CD4-positive, alpha-beta T cell treated with Interleukin-17A for 1 hour (primary cell): ENCODE measurements around the gene ADAT1.
A peak's percentile ranks its signal among the peaks of the same experiment; 100 is the strongest.

Experiments
- DNase-seq: peaks from one replicate; pipeline ENCODE4 v3.0.0-alpha.2; 2020

Gene ADAT1

DNA sequence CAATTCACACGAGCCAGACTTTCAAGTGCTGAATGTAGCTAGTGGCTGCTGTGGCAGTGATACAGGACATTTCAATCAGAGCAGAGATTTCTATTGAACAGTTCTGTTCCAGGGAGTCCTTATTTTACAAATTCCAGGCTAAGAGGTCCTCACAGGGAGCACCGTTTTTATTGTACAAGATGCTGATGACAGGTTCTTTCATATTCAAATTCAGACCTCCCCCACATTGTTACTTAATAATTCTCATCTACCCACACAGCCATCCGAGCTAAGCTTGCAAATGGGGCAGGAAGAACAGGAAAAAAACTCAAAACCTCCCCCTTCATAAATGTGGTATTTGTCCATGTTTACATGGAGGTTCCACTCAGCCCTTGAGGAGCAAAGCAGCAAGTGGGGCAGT is 47.1 kb downstream of the ADAT1 start:
- no peak for DNase-seq

DNA sequence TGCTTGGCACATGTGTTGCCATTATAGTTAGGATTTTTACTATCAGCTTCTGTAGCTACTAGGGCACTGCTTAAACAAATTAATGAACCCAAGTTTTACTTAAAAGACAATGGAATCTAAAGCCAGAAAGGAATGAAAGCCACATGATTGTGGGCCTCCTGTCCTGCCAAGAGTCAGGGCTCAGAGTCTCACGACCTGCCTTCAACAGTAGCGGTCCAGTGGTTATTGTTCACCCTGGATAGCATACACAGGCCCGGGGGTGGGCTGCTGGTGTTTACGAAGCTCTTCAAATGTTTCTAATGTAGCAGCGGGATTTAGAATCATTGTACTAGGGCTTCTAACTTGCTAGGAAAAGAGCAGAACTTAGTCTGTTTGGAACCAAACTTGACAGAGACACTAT is 49.1 kb downstream of the ADAT1 start:
- no peak for DNase-seq

DNA sequence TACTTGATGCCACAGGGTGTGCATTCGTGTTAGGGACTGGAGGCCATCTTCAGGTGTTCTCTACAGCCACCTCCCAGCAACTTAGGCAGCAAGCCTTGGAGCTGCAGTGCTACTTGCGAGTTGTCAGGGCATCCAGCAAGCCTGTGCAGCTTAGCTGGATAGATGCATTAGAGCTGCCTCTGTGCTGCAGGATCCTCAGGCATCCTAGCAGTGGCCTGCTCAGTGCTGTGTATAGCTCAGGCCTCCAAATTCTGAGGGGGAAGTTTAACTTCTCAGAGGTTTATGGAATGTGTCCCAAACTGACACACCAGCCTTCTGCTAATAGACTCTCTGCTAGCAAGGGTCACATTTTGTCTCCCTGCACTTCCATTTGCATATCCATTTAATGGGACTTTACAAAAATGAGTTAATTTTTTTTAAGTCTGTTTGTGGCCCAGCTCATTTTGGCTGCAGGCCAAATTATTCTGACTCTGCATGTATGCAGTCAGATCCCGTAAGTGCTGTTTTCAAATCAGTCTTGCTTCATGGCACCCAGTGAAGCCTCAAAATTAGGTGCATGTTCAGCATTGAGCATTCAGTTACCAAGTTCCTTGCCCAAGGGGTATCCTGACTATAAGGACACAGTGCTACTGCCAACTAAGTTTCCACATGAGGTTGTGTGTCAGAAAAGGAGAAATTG is 50.1 kb downstream of the ADAT1 start:
- no peak for DNase-seq

DNA sequence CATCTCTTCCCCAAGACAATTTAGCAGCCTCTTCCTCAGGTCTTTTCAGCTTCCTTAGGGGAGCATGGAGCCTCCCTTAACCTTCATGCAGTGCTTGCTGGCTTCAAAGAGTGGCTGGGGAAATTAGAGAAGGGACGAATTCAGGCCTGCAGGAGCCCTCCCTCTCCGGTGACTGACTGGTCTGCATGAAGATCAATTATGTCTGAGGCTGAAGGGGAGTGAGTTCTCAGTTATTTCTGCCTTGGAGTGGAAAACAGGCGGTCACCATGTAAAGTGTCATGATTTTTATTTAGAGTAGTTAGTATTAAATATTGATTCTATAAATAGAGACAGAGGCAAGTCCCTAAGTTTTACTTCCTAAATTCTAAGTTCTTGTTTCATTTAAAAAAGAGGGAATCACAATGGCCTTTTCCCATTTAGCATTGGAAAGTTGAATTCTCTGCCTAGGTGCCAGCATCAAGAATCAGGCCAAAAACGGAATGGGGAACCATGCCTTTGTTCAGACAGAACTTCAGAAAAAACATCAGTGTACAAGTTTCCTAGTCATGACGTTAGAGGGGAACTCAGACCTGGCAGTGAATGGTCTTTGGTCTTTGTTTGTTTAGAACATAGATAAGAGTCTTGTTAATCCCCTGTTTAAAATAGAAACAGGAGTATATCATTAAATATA is 52.5 kb downstream of the ADAT1 start:
- DNase-seq: no peak

DNA sequence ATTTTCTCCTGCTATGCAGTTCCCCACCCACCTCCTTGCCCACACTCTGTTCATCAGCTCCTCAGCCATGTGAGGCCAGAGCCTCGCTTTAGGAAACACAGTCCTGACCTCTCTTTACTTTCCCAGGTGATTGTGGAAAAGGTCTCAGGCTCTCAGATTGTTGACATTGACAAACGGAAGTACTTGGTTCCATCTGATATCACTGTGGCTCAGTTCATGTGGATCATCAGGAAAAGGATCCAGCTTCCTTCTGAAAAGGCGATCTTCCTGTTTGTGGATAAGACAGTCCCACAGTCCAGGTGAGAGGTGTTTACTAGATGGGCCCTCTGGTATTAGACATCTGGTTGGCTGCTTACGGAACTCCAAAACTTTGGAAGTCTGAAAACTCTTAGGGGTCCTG is 55.2 kb downstream of the ADAT1 start:
- DNase-seq: no peak

DNA sequence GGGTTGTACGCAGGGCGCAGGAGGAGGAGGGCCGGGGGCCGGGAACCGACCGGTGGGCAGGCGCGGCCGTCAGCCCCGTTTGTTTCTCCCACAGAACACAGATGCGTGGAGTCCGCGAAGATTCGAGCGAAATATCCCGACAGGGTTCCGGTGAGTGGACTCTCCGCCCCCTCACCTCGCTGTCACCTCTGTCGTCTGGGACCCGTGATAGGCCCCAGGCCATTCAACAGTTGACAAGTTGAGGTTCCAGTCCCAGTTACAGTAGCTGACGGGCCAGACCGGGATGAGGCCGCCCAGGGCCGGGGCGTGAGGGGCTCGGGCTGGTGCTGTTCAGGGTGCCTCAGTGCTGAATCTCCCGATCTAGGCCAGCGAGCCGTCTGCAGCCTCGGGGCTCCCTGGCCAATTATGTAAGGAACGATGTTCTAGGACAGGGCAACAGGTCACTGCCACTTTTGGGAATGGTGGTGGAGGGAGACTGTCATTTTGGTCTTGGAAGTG is 56.3 kb downstream of the ADAT1 start:
- DNase-seq: peak; percentile 38

DNA sequence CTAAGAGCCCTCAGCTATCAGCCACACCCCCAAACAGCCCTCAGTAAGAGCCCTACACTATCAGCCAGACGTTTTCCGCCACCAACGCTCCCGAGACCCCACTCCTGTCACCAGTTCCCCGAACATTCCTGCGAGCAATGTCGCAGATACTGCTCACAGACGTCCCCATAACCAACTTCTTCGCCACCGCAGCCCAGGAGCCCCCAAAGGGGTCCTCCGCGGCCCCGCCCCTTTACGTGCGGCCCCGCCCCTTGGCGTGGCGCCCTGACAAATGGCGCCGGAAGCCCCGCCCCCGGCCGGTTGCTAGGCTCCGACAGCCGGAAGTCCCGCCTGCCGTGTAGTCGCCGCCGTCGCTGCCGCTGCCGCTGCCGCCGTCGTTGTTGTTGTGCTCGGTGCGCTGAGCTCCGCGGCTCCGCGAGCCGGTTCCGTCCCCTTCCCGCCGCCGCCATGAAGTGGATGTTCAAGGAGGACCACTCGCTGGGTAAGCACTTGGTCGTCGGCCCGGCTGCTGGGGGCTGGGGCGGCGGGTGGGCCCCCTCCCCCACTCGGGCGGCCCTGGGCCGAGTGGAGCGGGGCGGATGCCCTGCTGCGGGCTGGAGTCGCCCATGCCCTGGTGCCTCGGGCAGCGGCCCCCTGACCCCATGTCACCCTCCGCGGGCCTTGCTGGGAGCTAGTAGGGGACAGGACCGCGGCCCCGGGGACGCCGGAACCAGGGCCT is 56.9 kb downstream of the ADAT1 start, which contains the start of gene GABARAPL2:
TSS of gene GABARAPL2 (plus strand) at position 340 of the 718 bp plus-strand sequence. CDS start at position 448, 108 bp downstream.
- peak; percentile 93 for DNase-seq

DNA sequence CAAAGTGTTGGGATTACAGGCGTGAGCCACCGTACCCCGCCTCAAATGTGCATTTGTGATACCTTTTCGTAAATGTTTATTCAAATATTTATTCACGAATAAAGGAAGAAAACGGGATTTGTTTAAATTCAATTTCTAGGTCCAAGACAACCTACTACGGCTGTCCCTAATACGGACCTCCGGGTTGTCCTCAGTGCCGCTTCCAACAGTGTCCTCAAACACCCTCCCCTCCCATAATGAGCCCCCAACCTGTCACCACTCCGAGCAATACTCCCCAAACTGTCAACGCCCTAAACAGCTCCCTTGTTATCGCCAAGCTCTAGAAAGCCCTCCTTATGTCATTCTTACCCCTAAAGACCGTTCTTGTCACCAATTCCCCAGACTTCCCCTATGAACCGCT is 57.4 kb downstream of the ADAT1 start:
- DNase-seq: no peak

DNA sequence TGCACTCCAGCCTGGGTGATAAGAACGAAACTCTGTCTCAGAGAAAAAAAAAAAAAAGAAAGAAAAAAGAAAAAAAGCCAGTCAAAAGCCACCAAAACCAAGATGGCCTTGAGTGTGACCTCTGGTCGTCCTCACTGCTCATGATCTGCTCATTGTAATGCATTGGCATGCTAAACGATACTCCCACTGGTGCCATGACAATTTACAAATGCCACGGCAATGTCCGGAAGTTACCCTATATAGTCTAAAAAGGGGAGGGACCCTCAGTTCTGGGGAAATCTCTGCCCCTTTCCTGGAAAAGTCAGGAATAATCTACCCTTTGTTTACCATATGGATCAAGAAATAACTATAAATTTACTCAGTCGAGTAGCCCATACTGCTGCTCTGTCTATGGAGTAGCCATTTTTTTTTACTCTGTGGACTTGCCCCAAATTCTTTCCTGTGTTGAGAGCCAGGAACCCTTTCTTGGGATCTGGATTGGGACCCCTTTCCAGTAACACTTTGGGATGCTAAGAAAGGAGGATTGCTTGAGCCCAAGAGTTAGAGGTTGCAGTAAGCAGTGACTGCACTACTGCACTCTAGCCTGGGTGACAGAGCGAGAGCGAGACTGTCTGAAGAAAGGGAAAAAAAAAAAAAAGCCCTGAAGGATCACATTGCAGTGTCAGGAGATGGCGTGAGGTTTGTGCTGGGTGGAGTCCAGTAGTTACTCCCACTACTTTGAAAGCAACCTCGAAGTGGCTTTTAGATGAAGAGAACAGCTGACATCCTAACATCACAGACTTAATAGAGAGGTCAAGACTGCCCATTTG is 63.3 kb downstream of the ADAT1 start:
- DNase-seq: no peak

DNA sequence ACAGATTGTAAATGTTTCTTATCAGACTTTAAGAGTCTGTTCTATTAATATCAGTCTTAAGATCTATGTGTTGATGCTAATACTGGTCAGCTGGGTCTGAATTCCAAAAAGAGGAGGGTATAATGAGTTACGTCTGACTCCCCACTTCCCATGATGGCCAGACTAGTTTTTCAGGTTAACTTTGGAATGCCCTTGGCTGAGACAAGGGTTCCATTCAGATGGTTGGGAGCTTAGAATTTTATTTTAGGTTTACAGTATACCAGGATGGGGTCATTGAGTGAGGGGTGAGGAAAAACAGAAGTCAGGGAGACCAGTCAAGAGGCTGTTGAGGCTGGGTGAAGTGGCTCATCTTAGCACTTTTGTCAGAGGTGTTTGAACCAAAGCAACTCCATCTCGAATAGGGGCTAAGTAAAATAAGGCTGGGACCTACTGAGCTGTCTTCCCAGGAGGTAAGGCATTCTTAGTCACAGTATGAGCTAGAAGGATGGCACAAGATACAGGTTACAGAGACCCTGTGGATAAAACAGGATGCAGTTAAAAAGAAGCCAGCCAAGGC is 64.2 kb downstream of the ADAT1 start:
- no peak for DNase-seq

DNA sequence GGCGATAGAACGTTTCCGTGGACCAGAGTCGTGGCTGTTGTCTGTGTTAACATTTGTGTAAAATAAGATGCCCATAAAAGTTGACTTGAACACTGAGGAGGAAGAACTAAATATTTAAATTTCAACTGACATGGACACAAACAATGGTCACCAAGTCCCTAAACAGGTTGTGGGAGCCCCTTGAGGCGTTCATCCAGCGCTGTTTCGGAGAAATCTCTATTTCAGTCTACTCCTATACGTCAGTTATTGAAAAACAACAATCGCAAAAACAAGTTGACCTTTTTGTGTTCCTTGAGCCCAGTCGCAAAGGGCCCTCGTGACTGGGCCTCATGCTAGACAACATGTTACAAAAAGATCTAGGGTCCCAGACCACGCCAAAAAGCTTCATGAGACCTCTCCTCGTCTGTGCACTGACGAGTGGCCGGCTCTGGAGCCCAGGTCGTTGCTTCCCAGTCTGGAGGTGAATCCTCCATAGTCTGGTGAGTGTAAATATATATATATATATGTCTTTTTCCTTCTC is 66.6 kb downstream of the ADAT1 start:
- no peak for DNase-seq

DNA sequence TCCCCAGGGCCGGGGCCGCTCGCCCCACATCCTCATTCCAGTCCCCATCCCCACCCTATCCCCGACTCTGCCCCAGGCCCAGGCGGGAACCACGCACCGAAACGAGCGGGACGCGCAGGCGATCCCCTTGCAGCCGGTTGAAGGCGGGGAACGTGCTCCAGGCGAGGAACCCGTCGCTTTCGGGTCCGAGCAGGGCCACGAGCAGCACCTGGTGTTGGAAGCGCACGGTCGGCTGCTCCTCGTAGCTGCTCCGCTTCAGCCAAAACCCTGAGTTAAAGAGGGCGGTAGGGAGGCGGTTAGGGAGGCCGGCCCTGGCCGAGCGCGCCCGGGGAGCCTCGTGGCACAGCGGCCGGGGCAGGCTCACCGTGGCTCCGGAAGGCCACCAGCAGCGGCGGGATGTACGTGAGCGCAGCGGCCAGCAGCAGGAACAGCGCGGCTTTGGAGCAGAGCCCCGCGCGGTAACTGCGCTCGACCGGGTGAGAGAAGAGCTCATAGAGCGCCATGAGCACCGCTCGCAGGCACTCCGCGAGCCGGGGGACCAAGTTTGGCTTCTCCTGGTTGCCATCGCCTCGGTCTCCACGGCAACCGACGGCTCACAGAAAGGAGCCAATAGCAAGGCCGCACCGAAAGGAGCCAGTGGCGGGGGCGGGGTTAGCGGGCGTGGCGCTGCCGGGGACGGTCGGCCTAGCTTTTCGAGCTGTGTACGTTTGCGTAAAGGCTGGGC is 67.2 kb downstream of the ADAT1 start, which contains the start of gene TMEM231:
TSS of gene TMEM231 (minus strand) at position 546 of the 724 bp plus-strand sequence. CDS start at position 503, 43 bp downstream.
- DNase-seq: peak; percentile 97

DNA sequence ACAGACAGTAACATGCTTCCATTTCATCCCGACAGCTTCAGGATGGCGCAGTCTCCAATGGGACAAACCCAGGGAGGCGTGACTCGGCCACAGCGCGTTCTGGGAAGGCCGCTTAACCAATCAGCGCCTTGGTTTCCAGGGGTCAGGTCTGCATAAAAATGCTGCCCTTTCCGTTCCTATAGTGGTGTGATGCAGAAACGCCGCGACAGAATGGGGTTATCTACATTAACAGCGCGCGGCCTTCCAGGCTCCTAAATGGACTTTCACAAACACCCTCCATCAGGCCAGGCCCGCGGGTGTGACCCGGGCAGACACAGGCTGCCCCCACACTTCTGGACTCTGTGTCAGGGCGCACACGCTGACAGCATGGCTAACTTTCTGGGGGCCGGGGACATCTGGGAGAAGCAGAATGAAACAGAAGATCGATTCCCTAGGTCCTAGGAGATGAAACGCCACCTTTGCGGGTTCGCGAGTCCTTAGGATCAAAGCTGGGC is 67.8 kb downstream of the ADAT1 start:
- DNase-seq: peak; percentile 16

DNA sequence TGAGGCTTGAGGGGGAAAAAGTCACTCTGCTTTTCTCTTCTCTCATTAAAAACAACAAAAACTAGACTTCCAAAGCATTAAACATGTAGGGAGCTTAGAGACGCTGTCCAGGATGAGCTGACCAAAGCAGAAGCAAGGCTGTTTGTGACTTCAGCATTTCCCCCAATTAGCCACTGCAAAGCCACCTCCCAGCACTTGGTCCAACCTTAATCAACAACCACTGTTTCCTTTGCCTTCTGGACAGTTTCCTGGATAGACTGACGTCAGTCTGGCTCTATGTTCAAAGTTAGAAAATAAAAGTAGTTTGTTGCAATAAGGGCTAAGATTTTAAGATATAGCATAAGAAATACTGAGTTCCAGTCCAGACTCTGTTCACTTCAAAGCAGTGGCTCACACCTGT is 70.1 kb downstream of the ADAT1 start:
- no peak for DNase-seq

DNA sequence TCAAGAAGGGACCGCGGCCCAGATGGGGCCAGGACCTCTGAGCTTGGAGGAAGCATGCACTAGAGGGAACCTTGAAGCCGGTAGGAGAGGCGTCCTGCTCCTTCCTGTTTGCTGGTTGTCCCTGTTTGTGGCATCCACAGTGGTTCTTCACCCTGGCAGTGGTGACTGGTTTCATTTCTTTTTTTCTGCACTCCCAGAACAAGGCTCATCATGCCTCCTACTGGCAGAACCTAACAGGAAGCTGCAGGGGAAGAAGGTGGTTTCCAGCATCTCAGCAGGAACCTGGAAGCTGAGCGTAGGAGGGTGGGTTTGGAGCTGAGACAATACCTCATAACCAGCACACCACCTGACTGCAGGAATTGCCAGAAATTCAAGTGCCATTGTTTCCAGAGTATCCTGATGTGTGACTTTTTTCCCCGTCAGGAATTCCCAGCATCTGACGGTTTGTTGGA is 72.8 kb downstream of the ADAT1 start:
- peak; percentile 60 for DNase-seq
